OCI-LY1 (cell line): ENCODE measurements around the gene PARVG.

ENCODE experiments used
- CTCF ChIP-seq: fragments of 200-600 bp; sonication (generic), shearing (Covaris generic); IDR thresholded peaks from 2 replicates; pipeline ENCODE4 v1.5.1; 2017; ENCODE audit warnings: mild to moderate bottlenecking, antibody characterized with exemption, low read length, moderate library complexity, mixed read lengths
- EZH2 ChIP-seq: fragments of 200-600 bp; sonication (generic), shearing (Covaris generic); IDR thresholded peaks from 2 replicates; pipeline ENCODE4 v1.8.0; 2017; ENCODE audit warnings: borderline replicate concordance, mixed run types, mild to moderate bottlenecking, antibody characterized with exemption, low read length, moderate library complexity, mixed read lengths

DNA sequence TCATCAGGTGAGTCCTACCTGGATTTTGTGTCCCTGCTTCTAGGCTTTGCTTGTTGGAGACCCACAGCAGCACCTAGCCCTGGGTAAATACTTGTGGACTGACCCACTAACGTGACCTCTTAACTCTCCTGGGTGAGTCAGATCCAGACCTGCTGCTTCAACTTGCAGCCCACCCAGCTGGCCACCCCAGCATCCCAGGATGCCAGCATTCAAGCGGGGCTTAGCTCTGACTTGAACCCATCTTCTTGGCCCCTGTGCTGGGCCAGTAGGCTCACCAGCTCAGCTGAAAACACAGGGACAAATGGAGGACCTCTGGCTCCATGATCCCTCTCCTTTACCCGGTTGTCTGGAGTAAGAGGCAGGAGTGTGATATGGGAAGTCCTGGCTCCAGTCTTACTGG is 33.5 kb downstream of the PARVG start:
- no peak for TF ChIP-seq CTCF
- TF ChIP-seq EZH2: no peak
